ENCODE measurements around the gene ST6GALNAC3. TPM values are rescaled to one million over a fixed set of nuclear protein-coding genes. Genes with fewer than 3 reads are reported as not detected.
A peak's percentile ranks its signal among the peaks of the same experiment; 100 is the strongest.
"Not testable (repeated sequence)": the region's sequence is repeated elsewhere in the genome, so short reads cannot be mapped to it uniquely, and the experiment has no call there.

Gene ST6GALNAC3
- polyA plus RNA-seq, 1 donor from 2014 or later = 0.99 TPM

GRCh38 chr1:76109404-76109803 is 34.9 kb downstream of the ST6GALNAC3 start:
- no peak overlapping the region for H3K4me3 Mint-ChIP-seq

GRCh38 chr1:76109901-76110560 is 35.5 kb downstream of the ST6GALNAC3 start:
- Mint-ChIP-seq H3K4me3 (no peak overlapping the region), H3K9me3 (peaks cover 0 to 2% (median 0%) of the 10 kb centered on the region in 3 donors), H3K36me3 (no peaks in the 10 kb centered on the region), H3K27me3 (peaks cover 4% of the 10 kb centered on the region), H3K4me1 (peaks cover 0 to 17% (median 5%) of the 10 kb centered on the region in 3 donors), H3K27ac (peak overlapping the region in 1 of 3 donors; percentile 68)

More at GRCh38 chr1:76109404-76109803, 34.9 kb downstream of the ST6GALNAC3 start:
- Mint-ChIP-seq H3K36me3 (peaks cover 2% of the 10 kb centered on the region), H3K9me3 (peaks cover 0 to 2% (median 0%) of the 10 kb centered on the region in 3 donors), H3K27ac (no peak overlapping the region), H3K27me3 (peaks cover 4% of the 10 kb centered on the region), H3K4me1 (peaks cover 0 to 17% (median 5%) of the 10 kb centered on the region in 3 donors)

DNA sequence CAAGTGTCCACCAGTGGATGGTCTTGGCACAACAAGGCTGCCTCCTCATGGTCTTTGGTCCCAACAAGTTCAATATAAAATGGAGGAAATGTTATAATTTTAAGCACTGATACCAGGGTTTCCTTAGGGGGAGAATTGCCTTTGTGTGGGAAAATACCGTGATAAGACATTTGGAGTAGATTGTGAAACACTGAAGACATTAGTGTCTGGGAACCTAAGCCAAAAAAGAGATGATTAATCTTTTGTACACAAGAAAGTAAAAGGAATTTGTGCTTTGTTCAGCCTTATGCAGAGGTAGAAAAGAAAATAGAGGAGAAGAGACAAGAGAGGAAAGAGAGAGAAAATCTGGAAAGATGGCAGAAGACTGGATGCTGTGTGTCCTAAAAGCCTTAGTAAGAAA is 36.1 kb downstream of the ST6GALNAC3 start:
- Mint-ChIP-seq H3K36me3 (no peaks in the 10 kb centered on the region), H3K27me3 (peaks cover 4% of the 10 kb centered on the region), H3K4me3 (no peak overlapping the region), H3K4me1 (peaks cover 0 to 15% (median 6%) of the 10 kb centered on the region in 3 donors), H3K9me3 (peaks cover 0 to 2% (median 0%) of the 10 kb centered on the region in 3 donors), H3K27ac (no peak overlapping the region)

DNA sequence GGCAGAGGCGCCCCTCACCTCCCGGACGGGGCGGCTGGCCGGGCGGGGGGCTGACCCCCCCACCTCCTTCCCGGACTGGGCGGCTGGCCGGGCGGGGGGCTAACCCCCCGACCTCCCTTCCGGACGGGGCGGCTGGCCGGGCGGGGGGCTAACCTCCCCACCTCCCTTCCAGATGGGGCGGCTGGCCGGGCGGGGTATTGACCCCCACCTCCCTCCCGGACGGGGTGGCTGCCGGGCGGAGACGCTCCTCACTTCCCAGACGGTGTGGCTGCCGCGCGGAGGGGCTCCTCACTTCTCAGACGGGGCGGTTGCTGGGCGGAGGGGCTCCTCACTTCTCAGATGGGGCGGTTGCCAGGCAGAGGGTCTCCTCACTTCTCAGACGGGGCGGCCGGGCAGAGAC is 37.8 kb downstream of the ST6GALNAC3 start:
- H3K4me3 Mint-ChIP-seq, H3K27me3 Mint-ChIP-seq, H3K27ac Mint-ChIP-seq, H3K9me3 Mint-ChIP-seq, H3K36me3 Mint-ChIP-seq: not testable (repeated sequence)
- peaks cover 0 to 13% (median 11%) of the 10 kb centered on the region in 3 donors for H3K4me1 Mint-ChIP-seq

- H3K4me3 Mint-ChIP-seq = no peak overlapping the region
- peaks cover 2% of the 10 kb centered on the region for H3K27me3 Mint-ChIP-seq
- no peaks in the 10 kb centered on the region for H3K36me3 Mint-ChIP-seq
- H3K27ac Mint-ChIP-seq = no peak overlapping the region
- peaks cover 0 to 13% (median 11%) of the 10 kb centered on the region in 3 donors for H3K4me1 Mint-ChIP-seq
- H3K9me3 Mint-ChIP-seq = no peaks in the 10 kb centered on the region
These were observed 38.9 kb downstream of the ST6GALNAC3 start for GRCh38 chr1:76113446-76113845.

DNA sequence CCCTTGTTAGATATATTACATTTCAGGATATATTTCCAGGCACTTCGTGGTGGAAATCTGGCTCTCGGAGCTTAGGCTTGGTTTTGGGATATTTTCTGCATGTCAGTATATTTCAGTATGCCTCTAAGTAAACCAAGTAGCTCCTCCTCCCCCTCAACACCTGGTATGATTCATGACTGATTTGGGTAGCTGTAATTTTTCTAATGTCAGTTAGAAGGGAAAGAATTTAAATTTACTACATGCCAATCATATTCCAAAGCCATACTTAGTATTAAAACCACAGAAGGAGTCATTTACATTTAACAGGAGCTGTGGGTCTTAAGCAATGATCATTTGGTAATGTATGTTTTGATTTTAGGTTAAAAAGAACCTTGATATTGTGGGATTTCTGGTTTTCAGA is 40.6 kb downstream of the ST6GALNAC3 start:
- Mint-ChIP-seq H3K27me3 (no peaks in the 10 kb centered on the region), H3K9me3 (no peaks in the 10 kb centered on the region), H3K36me3 (no peaks in the 10 kb centered on the region), H3K27ac (no peak overlapping the region), H3K4me3 (no peak overlapping the region), H3K4me1 (peaks cover 0 to 8% (median 7%) of the 10 kb centered on the region in 3 donors)

GRCh38 chr1:76121850-76122249 is 47.3 kb downstream of the ST6GALNAC3 start:
- H3K36me3 Mint-ChIP-seq = no peaks in the 10 kb centered on the region
- H3K9me3 Mint-ChIP-seq = no peaks in the 10 kb centered on the region
- no peaks in the 10 kb centered on the region for H3K4me1 Mint-ChIP-seq
- peaks cover 3% of the 10 kb centered on the region for H3K27me3 Mint-ChIP-seq
- no peak overlapping the region for H3K4me3 Mint-ChIP-seq
- no peak overlapping the region for H3K27ac Mint-ChIP-seq

DNA sequence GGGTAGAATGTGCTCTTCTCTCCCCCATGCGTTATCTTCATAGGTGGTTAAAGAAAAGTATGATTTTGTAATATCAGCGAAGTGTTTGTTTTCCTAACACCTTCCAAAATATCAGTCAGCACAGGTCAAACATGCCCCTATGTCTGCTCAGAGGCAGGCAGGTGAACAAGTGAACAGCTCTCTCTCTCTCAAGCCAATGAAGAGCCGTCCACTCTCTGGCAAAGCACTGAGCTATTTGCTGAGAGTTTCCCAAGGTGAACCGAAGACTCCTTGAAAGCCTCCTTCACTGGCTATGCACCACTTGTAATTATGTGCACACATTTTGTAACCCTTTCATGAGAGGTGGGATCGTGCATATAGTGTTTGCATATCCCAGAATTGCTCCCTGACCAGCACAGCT is 47.7 kb downstream of the ST6GALNAC3 start:
- Mint-ChIP-seq H3K36me3 (no peaks in the 10 kb centered on the region), H3K27me3 (peaks cover 3% of the 10 kb centered on the region), H3K9me3 (no peaks in the 10 kb centered on the region), H3K4me1 (no peaks in the 10 kb centered on the region), H3K27ac (no peak overlapping the region), H3K4me3 (no peak overlapping the region)

DNA sequence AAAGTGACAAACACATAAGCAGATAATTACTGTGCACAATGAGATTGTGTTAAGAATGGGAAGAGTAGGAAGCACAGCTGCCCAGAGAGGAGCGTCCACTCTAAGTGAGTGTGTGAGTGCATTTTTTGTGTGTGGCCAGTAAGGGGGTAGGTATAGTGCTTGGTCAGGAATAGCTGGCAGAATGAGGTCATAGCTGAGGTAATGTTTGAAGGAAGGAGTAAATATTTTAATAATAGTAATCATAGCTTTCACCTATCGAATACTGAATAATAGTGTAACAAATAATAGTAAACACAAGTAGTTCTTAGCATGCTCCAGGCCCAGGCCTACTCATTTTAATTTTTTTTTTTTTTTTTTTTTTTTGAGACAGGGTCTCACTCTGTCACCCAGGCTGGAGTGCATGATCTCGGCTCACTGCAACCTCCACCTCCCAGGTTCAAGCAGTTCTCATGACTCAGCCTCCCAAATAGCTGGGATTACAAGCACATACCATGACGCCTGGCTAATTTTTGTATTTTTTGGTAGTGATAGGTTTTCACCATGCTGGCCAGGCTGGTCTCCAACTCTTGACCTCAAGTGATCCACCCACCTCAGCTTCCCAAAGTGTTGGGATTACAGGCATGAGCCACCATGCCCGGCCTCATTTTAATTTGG is 49.0 kb downstream of the ST6GALNAC3 start:
- not testable (repeated sequence) for H3K4me3 Mint-ChIP-seq, H3K4me1 Mint-ChIP-seq, H3K9me3 Mint-ChIP-seq, H3K36me3 Mint-ChIP-seq, H3K27ac Mint-ChIP-seq, H3K27me3 Mint-ChIP-seq

DNA sequence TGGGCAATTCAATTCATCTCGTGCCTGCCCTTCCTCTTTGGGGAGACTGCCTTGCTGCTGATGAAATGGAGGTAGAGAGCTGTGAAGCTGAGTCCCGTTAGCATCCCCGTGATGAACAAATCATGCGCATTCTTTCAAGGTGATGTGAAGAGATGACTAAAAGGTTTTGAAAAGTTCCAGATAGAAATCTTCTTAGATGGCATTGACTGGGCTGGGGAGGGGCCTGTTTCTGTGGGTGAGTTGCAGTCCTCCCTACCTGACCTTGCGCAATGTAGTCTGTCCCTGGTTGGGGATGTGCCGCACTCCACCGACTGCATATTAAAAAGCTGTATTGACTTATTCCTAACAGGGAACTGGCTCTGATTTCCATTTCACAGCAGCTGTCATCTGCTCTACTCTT is 49.6 kb downstream of the ST6GALNAC3 start:
- H3K27me3 Mint-ChIP-seq = peaks cover 3% of the 10 kb centered on the region
- no peak overlapping the region for H3K4me3 Mint-ChIP-seq
- no peak overlapping the region for H3K27ac Mint-ChIP-seq
- H3K4me1 Mint-ChIP-seq = no peaks in the 10 kb centered on the region
- no peaks in the 10 kb centered on the region for H3K9me3 Mint-ChIP-seq
- no peaks in the 10 kb centered on the region for H3K36me3 Mint-ChIP-seq

- Mint-ChIP-seq H3K27ac (peak overlapping the region in 1 of 3 donors; percentile 43), H3K9me3 (no peaks in the 10 kb centered on the region), H3K36me3 (no peaks in the 10 kb centered on the region)
These were observed 51.1 kb downstream of the ST6GALNAC3 start for GRCh38 chr1:76125473-76126219.

DNA sequence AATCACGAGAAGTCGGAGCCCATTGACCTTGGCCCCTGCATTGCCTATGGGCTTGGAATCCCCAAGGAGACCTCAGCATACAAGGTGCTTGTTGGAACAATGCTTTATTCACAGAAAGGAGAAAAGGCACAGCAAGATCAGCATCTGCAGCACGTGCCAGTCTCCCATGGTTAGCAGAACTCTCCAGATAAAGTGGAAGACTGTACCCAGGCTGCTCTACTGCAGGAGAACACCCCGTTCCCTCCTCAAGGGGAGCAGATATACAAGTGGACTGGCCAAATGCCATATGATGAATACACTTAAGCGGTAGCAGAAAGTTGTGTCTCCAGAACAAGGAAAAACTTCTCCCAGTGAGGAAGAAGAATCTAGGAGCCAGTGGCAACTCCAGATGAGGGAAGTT is 53.5 kb downstream of the ST6GALNAC3 start:
- Mint-ChIP-seq H3K36me3 (no peaks in the 10 kb centered on the region), H3K4me3 (no peak overlapping the region), H3K9me3 (no peaks in the 10 kb centered on the region), H3K27ac (no peak overlapping the region), H3K4me1 (no peaks in the 10 kb centered on the region), H3K27me3 (peaks cover 2% of the 10 kb centered on the region)

More at GRCh38 chr1:76125473-76126219, 51.1 kb downstream of the ST6GALNAC3 start:
- Mint-ChIP-seq H3K27me3 (peaks cover 3% of the 10 kb centered on the region), H3K4me1 (no peaks in the 10 kb centered on the region), H3K4me3 (no peak overlapping the region)

GRCh38 chr1:76129731-76130130 is 55.2 kb downstream of the ST6GALNAC3 start:
- Mint-ChIP-seq H3K4me3 (no peak overlapping the region), H3K9me3 (no peaks in the 10 kb centered on the region), H3K4me1 (no peaks in the 10 kb centered on the region), H3K27me3 (peaks cover 2% of the 10 kb centered on the region), H3K36me3 (no peaks in the 10 kb centered on the region), H3K27ac (no peak overlapping the region)

GRCh38 chr1:76130992-76131391 is 56.4 kb downstream of the ST6GALNAC3 start:
- no peaks in the 10 kb centered on the region for H3K9me3 Mint-ChIP-seq
- H3K4me1 Mint-ChIP-seq = no peaks in the 10 kb centered on the region
- no peak overlapping the region for H3K27ac Mint-ChIP-seq
- peaks cover 2% of the 10 kb centered on the region for H3K27me3 Mint-ChIP-seq
- H3K4me3 Mint-ChIP-seq = no peak overlapping the region
- H3K36me3 Mint-ChIP-seq = no peaks in the 10 kb centered on the region

- Mint-ChIP-seq H3K27me3 (no peaks in the 10 kb centered on the region), H3K4me1 (peaks cover 8 to 10% (median 9%) of the 10 kb centered on the region in 3 donors), H3K27ac (no peak overlapping the region), H3K9me3 (no peaks in the 10 kb centered on the region), H3K4me3 (no peak overlapping the region), H3K36me3 (no peaks in the 10 kb centered on the region)
These were observed 59.4 kb downstream of the ST6GALNAC3 start for GRCh38 chr1:76133977-76134376.
